ENCODE measurements around the gene MAN1A2. TPM values are rescaled to one million over a fixed set of nuclear protein-coding genes. Genes with fewer than 3 reads are reported as not detected.

The MAN1A2 gene
- total RNA-seq, 1 donor from 2014 or later, result 30.7 TPM

GRCh38 chr1:117534995-117535467 is 167.8 kb downstream of the MAN1A2 start:
- H3K27me3 ChIP-seq, result no peaks in the 10 kb centered on the region
- no peak overlapping the region for H3K27ac ChIP-seq
- H3K36me3 ChIP-seq, result no peaks in the 10 kb centered on the region
- TF ChIP-seq POLR2A (IDR thresholded peaks at IDR 0.05), result no peak
- TF ChIP-seq CTCF (IDR thresholded peaks at IDR 0.05), result peak in 2 of 3 experiments; percentile 38 to 59
- no peaks in the 10 kb centered on the region for H3K9me3 ChIP-seq
- H3K4me1 ChIP-seq, result no peaks in the 10 kb centered on the region
- intact Hi-C loops (cut with DNase I), result loop anchor here (5.0 kb wide), 1 partner anchor 222 kb away; no protein-coding TSS in a partner anchor
- H3K4me3 ChIP-seq, result no peak overlapping the region
- DNase-seq (ENCODE audit: extremely low spot score in 2 of 2), result no peak

GRCh38 chr1:117535821-117536220 is 168.6 kb downstream of the MAN1A2 start:
- H3K36me3 ChIP-seq, result no peaks in the 10 kb centered on the region
- H3K27me3 ChIP-seq, result no peaks in the 10 kb centered on the region
- intact Hi-C loops (cut with DNase I), result loop anchor here (5.0 kb wide), 1 partner anchor 221 kb away; no protein-coding TSS in a partner anchor
- no peak overlapping the region for H3K27ac ChIP-seq
- no peak for DNase-seq (ENCODE audit: extremely low spot score in 2 of 2)
- H3K4me3 ChIP-seq, result no peak overlapping the region
- no peaks in the 10 kb centered on the region for H3K4me1 ChIP-seq
- no peak for TF ChIP-seq POLR2A (IDR thresholded peaks at IDR 0.05)
- TF ChIP-seq POLR2AphosphoS5 (IDR thresholded peaks at IDR 0.05; ENCODE audit: insufficient read depth in 1 of 2, low read depth in 1 of 2), result no peak
- TF ChIP-seq CTCF (IDR thresholded peaks at IDR 0.05), result no peak
- H3K9me3 ChIP-seq, result no peaks in the 10 kb centered on the region

- Histone ChIP-seq H3K36me3 (no peaks in the 10 kb centered on the region), H3K9me3 (no peaks in the 10 kb centered on the region), H3K4me3 (no peak overlapping the region), H3K4me1 (no peaks in the 10 kb centered on the region), H3K27ac (no peak overlapping the region), H3K27me3 (no peaks in the 10 kb centered on the region)
- DNase-seq (ENCODE audit: extremely low spot score in 2 of 2), result no peak
- intact Hi-C loops (cut with DNase I), result loop anchor here (5.0 kb wide), 1 partner anchor 220 kb away; no protein-coding TSS in a partner anchor
- TF ChIP-seq POLR2A (IDR thresholded peaks at IDR 0.05), result no peak
- no peak for TF ChIP-seq CTCF (IDR thresholded peaks at IDR 0.05)
- TF ChIP-seq POLR2AphosphoS5 (IDR thresholded peaks at IDR 0.05; ENCODE audit: insufficient read depth in 1 of 2, low read depth in 1 of 2), result no peak
These were observed 170.2 kb downstream of the MAN1A2 start for GRCh38 chr1:117537291-117537920.

- Histone ChIP-seq H3K27me3 (no peaks in the 10 kb centered on the region), H3K27ac (no peak overlapping the region), H3K9me3 (no peaks in the 10 kb centered on the region), H3K4me3 (no peak overlapping the region), H3K36me3 (no peaks in the 10 kb centered on the region), H3K4me1 (no peaks in the 10 kb centered on the region)
- TF ChIP-seq POLR2A (IDR thresholded peaks at IDR 0.05), result no peak
- TF ChIP-seq CTCF (IDR thresholded peaks at IDR 0.05), result no peak
- no peak for TF ChIP-seq POLR2AphosphoS5 (IDR thresholded peaks at IDR 0.05; ENCODE audit: insufficient read depth in 1 of 2, low read depth in 1 of 2)
- intact Hi-C loops (cut with DNase I), result no loop called here
- DNase-seq (ENCODE audit: extremely low spot score in 2 of 2), result no peak
These were observed 173.3 kb downstream of the MAN1A2 start for GRCh38 chr1:117540532-117540931.

GRCh38 chr1:117541003-117541402 is 173.8 kb downstream of the MAN1A2 start:
- TF ChIP-seq POLR2AphosphoS5 (IDR thresholded peaks at IDR 0.05; ENCODE audit: insufficient read depth in 1 of 2, low read depth in 1 of 2) (no peak), CTCF (IDR thresholded peaks at IDR 0.05) (no peak), POLR2A (IDR thresholded peaks at IDR 0.05) (no peak)
- no peak overlapping the region for H3K27ac ChIP-seq
- no peaks in the 10 kb centered on the region for H3K9me3 ChIP-seq
- H3K36me3 ChIP-seq, result no peaks in the 10 kb centered on the region
- intact Hi-C loops (cut with DNase I), result no loop called here
- no peak overlapping the region for H3K4me3 ChIP-seq
- no peak for DNase-seq (ENCODE audit: extremely low spot score in 2 of 2)
- no peaks in the 10 kb centered on the region for H3K4me1 ChIP-seq
- H3K27me3 ChIP-seq, result no peaks in the 10 kb centered on the region

All from vagina (tissue), 2 donors.